ENCODE data around the gene ABI1. TPM values are rescaled to one million over a fixed set of nuclear protein-coding genes. Genes with fewer than 3 reads are reported as not detected.

ABI1 gene
- total and polyA plus RNA-seq, 2 donors (not counting 3 experiments of a cell fraction or from before 2014, with no cell fraction given), result 58.8 to 59.1 TPM

DNA sequence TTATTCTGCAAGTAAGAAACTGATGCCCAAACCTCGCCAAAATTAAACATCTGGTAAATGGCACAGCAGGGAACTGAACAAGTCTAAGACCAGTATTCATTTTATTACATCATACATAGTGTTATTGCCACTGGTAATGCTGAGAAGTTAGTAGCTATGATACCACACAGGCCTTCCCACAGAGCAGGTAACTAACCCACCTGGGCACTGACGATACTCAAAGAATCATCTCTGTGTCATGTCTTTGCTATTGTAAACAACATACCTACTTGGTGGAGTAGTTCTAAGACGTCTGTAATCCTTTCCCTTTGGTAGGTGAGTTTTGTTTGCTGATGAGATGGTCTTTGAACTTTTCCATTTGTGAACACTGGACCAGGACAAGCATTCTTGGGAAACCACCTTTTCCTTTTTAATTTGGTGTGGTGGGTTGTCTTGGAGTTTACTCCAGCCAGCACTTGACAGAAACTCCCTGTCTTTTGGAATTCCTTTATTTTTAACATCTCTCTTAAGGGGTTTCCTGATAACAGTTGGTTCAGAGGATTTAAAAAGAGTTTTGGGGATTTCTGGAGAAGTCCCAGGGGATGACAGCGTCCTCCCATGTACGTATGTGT, 122.4 kb downstream of the ABI1 start:
- DNase-seq (ENCODE audit: low read depth, low spot score), result no peak
- dilution Hi-C loops (cut with MboI; ENCODE audit: extremely low pct_ligation_motif_present, low sequenced_read_pairs), result no loop called here
- POLR2A ChIA-PET, result no interaction called here

More for the DNA sequence above, 122.4 kb downstream of the ABI1 start:
- H2AFZ ChIP-seq (ENCODE audit: low read depth, low read length), result no peak overlapping the region
- CTCF ChIA-PET, result interaction anchor here (1.2 to 1.3 kb wide), 2 partner anchors 13 to 17 kb away, joined by 3 to 5 read pairs; no protein-coding TSS in a partner anchor
- H3K27me3 ChIP-seq (ENCODE audit: control insufficient read depth in 2 of 2, insufficient read depth in 2 of 2, low read length in 2 of 2), result no peaks in the 10 kb centered on the region
- peaks cover 2 to 20% of the 10 kb centered on the region in 2 experiments for H3K36me3 ChIP-seq (ENCODE audit: control insufficient read depth in 2 of 2, extremely low read depth in 1 of 2, insufficient read depth in 2 of 2, low read length in 2 of 2)
- H3K9me1 ChIP-seq (replicated peaks; ENCODE audit: control insufficient read depth, extremely low read depth, insufficient read depth, low read length), result no peaks in the 10 kb centered on the region
- H3K9ac ChIP-seq (replicated peaks; ENCODE audit: extremely low read depth, insufficient read depth, low read length), result no peak overlapping the region
- intact Hi-C loops (cut with micrococcal nuclease), result no loop called here
- no peaks in the 10 kb centered on the region for H4K20me1 ChIP-seq (replicated peaks; ENCODE audit: control insufficient read depth, extremely low read depth, insufficient read depth, low read length)
- H3K4me3 ChIP-seq (replicated peaks in 1 of 3; ENCODE audit: insufficient read depth in 1 of 3, low read depth in 1 of 3, low read length in 3 of 3), result no peak overlapping the region
- no peak overlapping the region for H3K4me2 ChIP-seq (ENCODE audit: insufficient read depth, low read length)
- FAIRE-seq, result no peak
- H3K9me3 ChIP-seq (replicated peaks; ENCODE audit: control insufficient read depth, insufficient read depth, low read length), result no peaks in the 10 kb centered on the region
- no peak overlapping the region for H3K27ac ChIP-seq (ENCODE audit: insufficient read depth, low read depth, low read length)
- no peaks in the 10 kb centered on the region for H3K4me1 ChIP-seq (ENCODE audit: control insufficient read depth, extremely low read depth, insufficient read depth, low read length)
- H3K79me2 ChIP-seq (ENCODE audit: control insufficient read depth, insufficient read depth, low read length), result no peaks in the 10 kb centered on the region
- TF ChIP-seq, protein P1, sequence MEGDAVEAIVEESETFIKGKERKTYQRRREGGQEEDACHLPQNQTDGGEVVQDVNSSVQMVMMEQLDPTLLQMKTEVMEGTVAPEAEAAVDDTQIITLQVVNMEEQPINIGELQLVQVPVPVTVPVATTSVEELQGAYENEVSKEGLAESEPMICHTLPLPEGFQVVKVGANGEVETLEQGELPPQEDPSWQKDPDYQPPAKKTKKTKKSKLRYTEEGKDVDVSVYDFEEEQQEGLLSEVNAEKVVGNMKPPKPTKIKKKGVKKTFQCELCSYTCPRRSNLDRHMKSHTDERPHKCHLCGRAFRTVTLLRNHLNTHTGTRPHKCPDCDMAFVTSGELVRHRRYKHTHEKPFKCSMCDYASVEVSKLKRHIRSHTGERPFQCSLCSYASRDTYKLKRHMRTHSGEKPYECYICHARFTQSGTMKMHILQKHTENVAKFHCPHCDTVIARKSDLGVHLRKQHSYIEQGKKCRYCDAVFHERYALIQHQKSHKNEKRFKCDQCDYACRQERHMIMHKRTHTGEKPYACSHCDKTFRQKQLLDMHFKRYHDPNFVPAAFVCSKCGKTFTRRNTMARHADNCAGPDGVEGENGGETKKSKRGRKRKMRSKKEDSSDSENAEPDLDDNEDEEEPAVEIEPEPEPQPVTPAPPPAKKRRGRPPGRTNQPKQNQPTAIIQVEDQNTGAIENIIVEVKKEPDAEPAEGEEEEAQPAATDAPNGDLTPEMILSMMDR (IDR thresholded peaks at IDR 0.05; ENCODE audit: extremely low read depth in 1 of 2, insufficient read depth in 1 of 2, low read depth in 1 of 2, low read length in 2 of 2), result no peak
- TF ChIP-seq FOS (IDR thresholded peaks at IDR 0.05; ENCODE audit: borderline replicate concordance, insufficient read depth, low read length) (no peak), EZH2 (IDR thresholded peaks at IDR 0.05; ENCODE audit: borderline replicate concordance, low read depth, low read length, severe bottlenecking) (no peak), MYC (IDR thresholded peaks at IDR 0.05; ENCODE audit: low read depth, low read length) (no peak), GATA2 (IDR thresholded peaks at IDR 0.05; ENCODE audit: insufficient read depth, insufficient read length, low read depth, low read length) (no peak), JUN (IDR thresholded peaks at IDR 0.05; ENCODE audit: borderline replicate concordance, insufficient read depth, insufficient read length, low read depth) (no peak)
- TF ChIP-seq, protein P2, sequence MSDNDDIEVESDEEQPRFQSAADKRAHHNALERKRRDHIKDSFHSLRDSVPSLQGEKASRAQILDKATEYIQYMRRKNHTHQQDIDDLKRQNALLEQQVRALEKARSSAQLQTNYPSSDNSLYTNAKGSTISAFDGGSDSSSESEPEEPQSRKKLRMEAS (IDR thresholded peaks at IDR 0.05; ENCODE audit: insufficient read depth, insufficient read length), result no peak
- BruUV-seq (replicated peaks), result no TSS peak
